Measurements from ENCODE around the gene SUSD3.

SUSD3 gene

GRCh38 chr9:93051680-93052089, 6.8 kb upstream of the SUSD3 start:
- no peak for DNase-seq (ENCODE audit: extremely low read depth in 1 of 2, low read depth in 1 of 2)

GRCh38 chr9:93052791-93053540, 5.5 kb upstream of the SUSD3 start:
- no peak for DNase-seq (ENCODE audit: extremely low read depth in 1 of 2, low read depth in 1 of 2)

GRCh38 chr9:93053781-93054331, 4.6 kb upstream of the SUSD3 start:
- DNase-seq (ENCODE audit: extremely low read depth in 1 of 2, low read depth in 1 of 2) = no peak

- no peak for DNase-seq (ENCODE audit: extremely low read depth in 1 of 2, low read depth in 1 of 2)
These were observed 3.5 kb upstream of the SUSD3 start for GRCh38 chr9:93054758-93055704.

GRCh38 chr9:93057042-93057702, 1.3 kb upstream of the SUSD3 start:
- no peak for DNase-seq (ENCODE audit: extremely low read depth in 1 of 2, low read depth in 1 of 2)

- DNase-seq (ENCODE audit: extremely low read depth in 1 of 2, low read depth in 1 of 2) = no peak
These were observed 672 bp upstream of the SUSD3 start for GRCh38 chr9:93057703-93058354.

- no peak for DNase-seq (ENCODE audit: extremely low read depth in 1 of 2, low read depth in 1 of 2)
These were observed 662 bp downstream of the SUSD3 start for GRCh38 chr9:93059011-93059714.

GRCh38 chr9:93059715-93060578, 1.4 kb downstream of the SUSD3 start:
- no peak for DNase-seq (ENCODE audit: extremely low read depth in 1 of 2, low read depth in 1 of 2)

- no peak for DNase-seq (ENCODE audit: extremely low read depth in 1 of 2, low read depth in 1 of 2)
These were observed 2.3 kb downstream of the SUSD3 start for GRCh38 chr9:93060746-93061259.

GRCh38 chr9:93061260-93061751, 2.8 kb downstream of the SUSD3 start:
- DNase-seq (ENCODE audit: extremely low read depth in 1 of 2, low read depth in 1 of 2) = no peak

GRCh38 chr9:93061791-93062763, 3.6 kb downstream of the SUSD3 start:
- no peak for DNase-seq (ENCODE audit: extremely low read depth in 1 of 2, low read depth in 1 of 2)

- peak; percentile 78 to 93 for DNase-seq (ENCODE audit: extremely low read depth in 1 of 2, low read depth in 1 of 2)
These were observed 6.1 kb downstream of the SUSD3 start for GRCh38 chr9:93064392-93065134.

GRCh38 chr9:93065135-93065720, 6.7 kb downstream of the SUSD3 start:
- no peak for DNase-seq (ENCODE audit: extremely low read depth in 1 of 2, low read depth in 1 of 2)

GRCh38 chr9:93066978-93067603, 8.6 kb downstream of the SUSD3 start:
- no peak for DNase-seq (ENCODE audit: extremely low read depth in 1 of 2, low read depth in 1 of 2)

- no peak for DNase-seq (ENCODE audit: extremely low read depth in 1 of 2, low read depth in 1 of 2)
These were observed 10.5 kb downstream of the SUSD3 start for GRCh38 chr9:93068956-93069355.

- no peak for DNase-seq (ENCODE audit: extremely low read depth in 1 of 2, low read depth in 1 of 2)
These were observed 13.0 kb downstream of the SUSD3 start for GRCh38 chr9:93071464-93071863.

Measured in stimulated activated CD8-positive, alpha-beta memory T cell treated with anti-CD3 and anti-CD28 coated beads, Interleukin-7, amount 100 ng/mL, for 48 hours (primary cell).